Activated CD4-positive, alpha-beta T cell treated with anti-CD3 and anti-CD28 coated beads, Interleukin-2, amount 10 ng/mL, durations not matched to agents 7 days and 5 days (primary cell): ENCODE measurements around the gene MPRIP. TPM values are rescaled to one million over a fixed set of nuclear protein-coding genes. Genes with fewer than 3 reads are reported as not detected.

Source experiments
- CTCF ChIA-PET: fragments of 350-600 bp; sonication (Branson Sonifier 250); formaldehyde crosslinking; loops from one replicate; lab custom pipeline; 2021; ENCODE audit warnings: antibody characterized with exemption; lab: Charles Lee
- POLR2A ChIA-PET: fragments of 350-600 bp; sonication (Branson Sonifier 250); formaldehyde crosslinking; loops from one replicate; lab custom pipeline; 2021; ENCODE audit warnings: antibody characterized with exemption; lab: Charles Lee
- DNase-seq: peaks from one replicate; pipeline ENCODE4 v3.0.0-alpha.2; 2020
- H3K27ac Mint-ChIP-seq: one replicate; pipeline ENCODE4 v1.8.0; 2021; ENCODE audit warnings: mild to moderate bottlenecking, moderate library complexity, mixed read lengths
- H3K27me3 Mint-ChIP-seq: one replicate; pipeline ENCODE4 v1.8.0; 2021; ENCODE audit warnings: mixed read lengths
- H3K36me3 Mint-ChIP-seq: one replicate; pipeline ENCODE4 v1.8.0; 2021; ENCODE audit warnings: low read depth, mixed read lengths
- H3K4me1 Mint-ChIP-seq: one replicate; pipeline ENCODE4 v1.8.0; 2021; ENCODE audit warnings: mixed read lengths
- H3K4me3 Mint-ChIP-seq: one replicate; pipeline ENCODE4 v1.8.0; 2021; ENCODE audit warnings: mild to moderate bottlenecking, moderate library complexity, mixed read lengths
- H3K9me3 Mint-ChIP-seq: one replicate; pipeline ENCODE4 v1.8.0; 2021; ENCODE audit warnings: mixed read lengths
- total RNA-seq, 2 experiments: library from RNA; stranded (reverse); gene quantifications; one replicate each; pipeline ENCODE4 v1.2.3, GENCODE V29; 2021

Gene MPRIP
- total RNA-seq, 2 experiments from 2014 or later: 234 to 261 TPM

DNA sequence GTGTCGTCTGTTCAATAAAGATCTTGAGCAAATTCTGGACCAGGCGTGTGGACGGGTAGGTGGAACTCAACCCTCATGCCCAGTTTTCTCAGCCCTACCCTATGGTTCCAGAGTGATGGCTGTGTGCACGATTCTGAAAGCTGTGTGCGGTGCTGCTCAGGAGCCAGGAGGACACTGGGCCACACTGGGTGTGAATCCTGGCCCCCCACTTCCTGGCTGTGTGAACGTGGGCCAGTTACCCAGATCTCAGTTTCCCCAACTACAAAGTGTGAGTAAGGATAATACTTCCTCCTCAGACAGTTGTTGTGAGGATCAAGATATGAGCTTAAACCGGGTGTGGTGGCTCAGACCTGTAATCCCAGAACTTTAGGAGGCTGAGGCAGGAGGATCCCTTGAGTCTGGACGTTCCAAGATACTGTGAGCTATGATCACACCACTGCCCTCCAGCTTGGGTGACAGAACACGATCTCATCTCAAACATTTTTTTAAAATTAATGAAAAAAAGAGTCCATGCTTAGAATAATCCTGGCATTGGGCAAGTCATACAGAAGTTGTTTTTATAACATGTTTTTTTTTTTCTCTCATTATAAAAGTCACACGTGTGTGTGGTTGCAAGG lies 14.7 kb upstream of the MPRIP start:
- no peak overlapping the region for H3K4me3 Mint-ChIP-seq
- ChIA-PET POLR2A (no interaction called here), CTCF (interaction anchor here (0.7 to 1.3 kb wide), 2 partner anchors 127 to 348 kb away, joined by 3 read pairs; no protein-coding TSS in a partner anchor)
- no peaks in the 10 kb centered on the region for H3K4me1 Mint-ChIP-seq
- no peaks in the 10 kb centered on the region for H3K36me3 Mint-ChIP-seq
- no peak for DNase-seq
- H3K27ac Mint-ChIP-seq: no peak overlapping the region
- H3K27me3 Mint-ChIP-seq: no peaks in the 10 kb centered on the region
- no peaks in the 10 kb centered on the region for H3K9me3 Mint-ChIP-seq

DNA sequence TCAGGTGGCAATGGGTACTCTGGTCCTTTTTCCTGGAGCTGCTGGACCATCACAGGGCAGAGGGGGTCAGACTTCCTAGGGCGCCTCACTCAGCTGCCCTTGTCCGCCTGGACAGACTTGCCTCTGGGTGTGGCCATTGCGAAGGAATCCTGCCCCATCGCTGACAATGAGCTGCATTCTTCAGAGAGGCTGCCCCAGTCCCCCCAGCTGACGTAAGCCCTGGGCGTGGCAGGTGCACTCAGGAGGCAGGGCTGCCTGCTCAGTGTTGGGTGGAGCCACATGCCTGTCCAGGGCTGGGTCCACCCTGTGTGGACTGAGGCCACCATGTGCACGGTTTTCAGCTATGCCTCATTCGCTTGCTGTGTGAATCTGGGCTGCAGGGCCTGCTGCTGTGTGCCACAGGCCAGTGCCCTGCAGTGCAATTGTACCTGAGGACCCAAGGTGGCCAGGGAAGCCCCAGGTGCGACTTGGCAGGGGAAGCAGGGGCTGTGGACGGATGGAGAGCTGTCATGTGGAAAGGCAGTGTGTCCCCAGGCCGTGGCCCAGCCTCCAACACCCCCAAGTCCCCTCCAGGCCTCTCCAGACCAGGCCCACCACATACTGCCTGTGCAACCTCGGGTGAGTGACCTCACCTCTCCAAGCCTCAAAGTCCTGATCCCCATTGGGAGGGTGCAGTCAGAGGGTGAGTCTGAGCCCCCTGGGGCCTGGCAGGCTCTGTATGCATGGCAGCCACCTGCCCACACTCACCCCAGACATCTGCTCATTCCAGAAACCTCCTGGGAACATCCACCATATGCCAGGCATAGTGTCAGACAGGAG lies 14.0 kb upstream of the MPRIP start:
- Mint-ChIP-seq H3K36me3 (no peaks in the 10 kb centered on the region), H3K27me3 (no peaks in the 10 kb centered on the region), H3K27ac (no peak overlapping the region), H3K4me3 (no peak overlapping the region), H3K4me1 (no peaks in the 10 kb centered on the region), H3K9me3 (no peaks in the 10 kb centered on the region)
- POLR2A ChIA-PET: no interaction called here
- DNase-seq: no peak
- CTCF ChIA-PET: interaction anchor here (0.7 kb wide), 1 partner anchor 347 kb away, joined by 3 read pairs; no protein-coding TSS in a partner anchor

- Mint-ChIP-seq H3K4me3 (no peak overlapping the region), H3K36me3 (no peaks in the 10 kb centered on the region), H3K9me3 (no peaks in the 10 kb centered on the region), H3K4me1 (no peaks in the 10 kb centered on the region), H3K27ac (no peak overlapping the region), H3K27me3 (peaks cover 2% of the 10 kb centered on the region)
- ChIA-PET CTCF (interaction anchor here (0.6 kb wide), 1 partner anchor 349 kb away, joined by 3 read pairs; no protein-coding TSS in a partner anchor), POLR2A (no interaction called here)
- DNase-seq: no peak
These were observed 13.2 kb upstream of the MPRIP start for GRCh38 chr17:17028878-17029535.

DNA sequence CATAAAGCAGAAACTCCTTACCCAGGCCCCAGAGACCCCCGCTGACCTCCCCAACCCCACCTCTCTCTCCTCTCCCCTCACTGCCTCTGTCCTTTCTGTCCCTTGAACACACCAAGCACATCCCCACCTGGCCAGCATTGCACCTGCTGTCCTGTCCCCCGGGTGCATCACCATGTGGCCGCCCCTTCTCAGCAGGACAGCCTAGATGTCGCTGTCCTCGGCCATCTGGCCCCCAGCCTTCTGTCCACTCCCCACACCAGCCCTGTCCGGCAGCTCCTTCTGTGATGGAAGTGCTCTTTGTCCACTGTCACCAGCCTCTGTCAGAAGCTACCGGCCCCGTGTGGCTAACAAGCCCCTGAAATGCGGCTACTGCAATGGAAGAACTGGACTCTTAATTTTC lies 12.3 kb upstream of the MPRIP start:
- no peaks in the 10 kb centered on the region for H3K9me3 Mint-ChIP-seq
- H3K27ac Mint-ChIP-seq: no peak overlapping the region
- no peak overlapping the region for H3K4me3 Mint-ChIP-seq
- no peak for DNase-seq
- H3K4me1 Mint-ChIP-seq: no peaks in the 10 kb centered on the region
- ChIA-PET POLR2A (no interaction called here), CTCF (no interaction called here)
- no peaks in the 10 kb centered on the region for H3K36me3 Mint-ChIP-seq
- peaks cover 2% of the 10 kb centered on the region for H3K27me3 Mint-ChIP-seq

- Mint-ChIP-seq H3K27ac (no peak overlapping the region), H3K4me1 (no peaks in the 10 kb centered on the region), H3K27me3 (peaks cover 3% of the 10 kb centered on the region), H3K36me3 (no peaks in the 10 kb centered on the region), H3K4me3 (no peak overlapping the region), H3K9me3 (no peaks in the 10 kb centered on the region)
- ChIA-PET CTCF (no interaction called here), POLR2A (no interaction called here)
- DNase-seq: no peak
These were observed 11.6 kb upstream of the MPRIP start for GRCh38 chr17:17030515-17031211.

DNA sequence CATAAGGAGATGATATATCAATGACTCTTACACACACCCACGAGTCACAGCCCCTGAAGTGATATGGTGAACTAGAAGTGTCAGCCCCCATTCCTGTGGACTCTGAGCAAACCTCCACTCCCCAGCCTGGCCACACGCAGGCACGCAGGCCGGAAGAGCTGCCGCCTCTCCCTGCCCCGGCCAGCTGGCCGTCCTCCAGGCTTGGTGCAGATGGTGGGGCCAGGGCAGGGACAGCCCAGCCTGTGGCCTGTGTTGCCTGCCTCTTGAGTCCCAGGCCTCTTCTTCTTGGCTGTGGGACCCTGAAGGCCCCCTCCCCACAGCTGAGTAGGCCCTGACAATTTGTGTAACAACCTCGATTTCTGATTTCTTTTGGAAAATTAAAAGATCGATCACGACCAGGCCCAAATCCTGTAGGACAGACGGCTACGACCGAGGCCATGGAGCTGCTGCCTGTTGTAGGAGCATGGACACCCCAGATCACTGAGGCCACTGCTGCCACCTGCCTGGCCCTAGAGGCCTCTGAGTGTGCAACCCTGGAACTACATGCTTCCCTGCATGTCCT lies 10.0 kb upstream of the MPRIP start:
- POLR2A ChIA-PET: no interaction called here
- no peaks in the 10 kb centered on the region for H3K4me1 Mint-ChIP-seq

DNA sequence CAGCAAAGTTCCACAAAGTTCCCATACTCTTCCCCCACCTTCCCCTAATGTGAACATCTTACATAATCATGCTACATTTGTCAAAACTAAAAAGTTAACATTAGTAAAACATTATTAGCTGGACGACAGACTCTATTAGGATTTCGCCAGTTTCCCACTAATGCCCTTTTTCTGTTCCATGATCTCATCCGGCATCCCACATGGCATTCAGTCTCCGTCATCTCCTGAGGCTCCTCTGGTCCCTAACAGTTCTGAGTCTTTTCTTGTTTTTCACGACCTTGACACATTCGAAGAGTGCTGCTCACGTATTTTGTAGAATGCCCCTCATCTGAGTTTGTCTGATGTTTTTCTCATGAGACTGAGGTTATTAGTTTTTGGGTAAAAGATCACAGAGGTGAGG lies 8.8 kb upstream of the MPRIP start:
- Mint-ChIP-seq H3K27me3 (peaks cover 3% of the 10 kb centered on the region), H3K27ac (no peak overlapping the region), H3K9me3 (no peaks in the 10 kb centered on the region), H3K4me1 (no peaks in the 10 kb centered on the region), H3K36me3 (no peaks in the 10 kb centered on the region), H3K4me3 (no peak overlapping the region)
- DNase-seq: no peak
- ChIA-PET CTCF (interaction anchor here (1.5 kb wide), 1 partner anchor 15 kb away, joined by 4 read pairs; no protein-coding TSS in a partner anchor), POLR2A (no interaction called here)

More for the DNA sequence above, 10.0 kb upstream of the MPRIP start:
- H3K27me3 Mint-ChIP-seq: peaks cover 3% of the 10 kb centered on the region
- no peaks in the 10 kb centered on the region for H3K9me3 Mint-ChIP-seq
- DNase-seq: no peak
- no peak overlapping the region for H3K27ac Mint-ChIP-seq
- no peaks in the 10 kb centered on the region for H3K36me3 Mint-ChIP-seq
- CTCF ChIA-PET: interaction anchor here (1.0 kb wide), 2 partner anchors 15 to 76 kb away, joined by 3 to 4 read pairs; no protein-coding TSS in a partner anchor
- no peak overlapping the region for H3K4me3 Mint-ChIP-seq

DNA sequence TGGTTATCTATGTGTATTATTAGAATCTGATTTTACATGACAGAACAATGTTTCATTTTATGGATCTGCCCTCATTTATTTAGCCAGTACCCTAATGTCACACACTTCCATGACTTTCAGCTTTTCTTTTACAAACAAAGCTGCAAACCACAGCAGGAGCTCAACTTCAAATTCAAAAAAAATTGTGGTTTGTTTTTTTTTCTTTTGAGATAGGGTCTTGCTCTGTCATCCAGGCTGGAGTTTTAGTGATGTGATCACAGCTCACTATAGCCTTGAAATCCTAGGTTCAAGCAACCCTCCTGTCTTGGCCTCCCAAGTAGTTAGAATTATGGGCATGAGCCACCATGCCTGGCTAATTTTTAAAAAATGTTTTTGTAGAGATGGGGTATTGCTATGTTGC lies 8.2 kb upstream of the MPRIP start:
- H3K4me1 Mint-ChIP-seq: no peaks in the 10 kb centered on the region
- H3K27ac Mint-ChIP-seq: no peak overlapping the region
- H3K4me3 Mint-ChIP-seq: no peak overlapping the region
- CTCF ChIA-PET: interaction anchor here (1.5 kb wide), 1 partner anchor 15 kb away, joined by 4 read pairs; no protein-coding TSS in a partner anchor
- no peaks in the 10 kb centered on the region for H3K9me3 Mint-ChIP-seq
- H3K36me3 Mint-ChIP-seq: no peaks in the 10 kb centered on the region
- POLR2A ChIA-PET: no interaction called here
- DNase-seq: no peak
- peaks cover 3% of the 10 kb centered on the region for H3K27me3 Mint-ChIP-seq

- ChIA-PET POLR2A (no interaction called here), CTCF (interaction anchor here (1.5 kb wide), 1 partner anchor 16 kb away, joined by 4 read pairs; no protein-coding TSS in a partner anchor)
- Mint-ChIP-seq H3K27me3 (peaks cover 3% of the 10 kb centered on the region), H3K27ac (no peak overlapping the region), H3K36me3 (no peaks in the 10 kb centered on the region), H3K4me1 (no peaks in the 10 kb centered on the region), H3K4me3 (no peak overlapping the region), H3K9me3 (no peaks in the 10 kb centered on the region)
- no peak for DNase-seq
These were observed 7.7 kb upstream of the MPRIP start for GRCh38 chr17:17034496-17035075.

GRCh38 chr17:17035490-17035889 lies 6.8 kb upstream of the MPRIP start:
- Mint-ChIP-seq H3K27me3 (peaks cover 3% of the 10 kb centered on the region), H3K4me1 (peaks cover 1% of the 10 kb centered on the region), H3K9me3 (no peaks in the 10 kb centered on the region), H3K36me3 (no peaks in the 10 kb centered on the region), H3K4me3 (no peak overlapping the region), H3K27ac (no peak overlapping the region)
- DNase-seq: no peak
- CTCF ChIA-PET: interaction anchor here (1.4 to 1.5 kb wide), 2 partner anchors 9 to 22 kb away, joined by 4 to 5 read pairs; no protein-coding TSS in a partner anchor
- POLR2A ChIA-PET: no interaction called here

DNA sequence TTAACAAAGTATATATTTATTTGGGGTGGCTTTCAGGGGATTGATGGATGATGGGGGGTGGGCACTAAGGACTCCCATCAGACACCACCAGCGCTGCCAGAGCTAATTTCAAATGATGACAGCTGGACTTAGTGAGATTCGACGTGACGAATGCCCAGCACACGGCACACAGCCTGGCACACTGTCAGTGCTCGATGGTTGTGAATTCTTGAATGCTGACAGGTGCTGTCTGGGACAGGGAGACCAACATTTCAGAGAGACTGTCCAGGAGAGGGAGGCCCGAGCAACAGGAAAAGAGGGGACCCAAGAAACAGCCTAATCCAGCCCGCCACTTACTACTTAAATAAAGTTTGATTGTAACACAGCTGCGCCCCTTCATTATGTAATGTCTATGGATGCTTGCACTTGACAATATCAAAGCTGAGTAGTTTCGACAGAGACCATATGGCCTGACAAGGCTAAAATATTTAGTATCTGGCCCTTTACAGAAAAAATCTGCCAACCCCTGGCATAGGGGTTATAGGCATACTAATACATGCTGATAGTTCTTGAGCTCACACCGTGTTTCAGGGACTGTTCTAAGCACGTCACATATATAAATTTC lies 6.2 kb upstream of the MPRIP start:
- Mint-ChIP-seq H3K36me3 (no peaks in the 10 kb centered on the region), H3K9me3 (no peaks in the 10 kb centered on the region), H3K4me3 (no peak overlapping the region), H3K27ac (no peak overlapping the region), H3K27me3 (peaks cover 3% of the 10 kb centered on the region), H3K4me1 (peaks cover 2% of the 10 kb centered on the region)
- ChIA-PET POLR2A (no interaction called here), CTCF (interaction anchor here (0.9 to 1.5 kb wide), 4 partner anchors 8 to 22 kb away, joined by 3 to 5 read pairs (median 4); no protein-coding TSS in a partner anchor)
- no peak for DNase-seq
